ENCODE data around the gene MAP2K6. TPM values are rescaled to one million over a fixed set of nuclear protein-coding genes. Genes with fewer than 3 reads are reported as not detected.

MAP2K6 gene
- polyA plus RNA-seq, 1 of the 3 experiments (the other 2 are of a cell fraction) = 6.7 TPM

DNA sequence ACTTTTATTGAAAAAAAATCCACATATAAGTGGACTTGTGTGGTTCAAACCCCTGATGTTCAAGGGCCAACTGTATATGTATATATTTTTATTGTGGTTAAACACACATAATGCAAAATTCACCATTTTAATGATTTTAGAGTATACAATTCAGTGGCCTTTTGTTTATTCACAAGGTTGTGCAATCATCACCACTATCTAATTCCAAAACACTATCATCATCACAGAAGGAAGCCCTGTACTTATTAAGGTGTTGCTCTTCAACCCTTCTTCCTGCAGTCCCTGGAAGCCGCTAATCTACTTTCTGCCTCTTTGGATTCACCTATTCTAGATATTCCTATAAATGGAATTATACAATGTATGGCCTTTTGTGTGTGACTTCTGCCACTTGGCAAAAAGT, 23.0 kb downstream of the MAP2K6 start:
- Histone ChIP-seq H3K4me1 (ENCODE audit: control insufficient read depth in 1 of 2, insufficient read depth in 2 of 2, low read depth in 1 of 2, low read length in 1 of 2) (peaks cover 7 to 11% of the 10 kb centered on the region in 2 experiments; a peak in 3 of 4 replicates), H3F3A (replicated peaks; ENCODE audit: insufficient read depth) (no peaks in the 10 kb centered on the region), H3K9me2 (no peaks in the 10 kb centered on the region), H3K4me2 (no peak overlapping the region), H3K9ac (no peak overlapping the region), H3K79me2 (ENCODE audit: insufficient read depth) (no peaks in the 10 kb centered on the region), H3K27me3 (ENCODE audit: insufficient read depth) (no peaks in the 10 kb centered on the region), H2AFZ (ENCODE audit: low read depth) (no peak overlapping the region), H4K20me1 (ENCODE audit: insufficient read depth) (no peaks in the 10 kb centered on the region), H3K4me3 (ENCODE audit: low read depth in 2 of 2, low read length in 1 of 2) (no peak overlapping the region), H3K9me3 (0 out of 2 replicates have a peak, but pooled peaks cover 4% of the 10 kb centered on the region), H3K27ac (ENCODE audit: low read depth in 2 of 2, low read length in 1 of 2) (no peak overlapping the region), H3K36me3 (replicated peaks in 1 of 2; ENCODE audit: control insufficient read depth in 1 of 2, insufficient read depth in 2 of 2, low read length in 1 of 2) (no peaks in the 10 kb centered on the region)
- CTCF ChIA-PET = interaction anchor here (0.6 to 1.5 kb wide), 2 partner anchors 15 to 19 kb away, joined by 3 to 5 read pairs; no protein-coding TSS in a partner anchor
- no peak for TF ChIP-seq EP300 (IDR thresholded peaks at IDR 0.05; ENCODE audit: borderline replicate concordance in 1 of 2, low read depth in 1 of 2, low read length in 1 of 2)
- TF ChIP-seq SMC3 (IDR thresholded peaks at IDR 0.05; ENCODE audit: low read depth, low read length) = no peak
- TF ChIP-seq NFIC (IDR thresholded peaks at IDR 0.05; ENCODE audit: borderline replicate concordance) = no peak
- TF ChIP-seq NRF1 (IDR thresholded peaks at IDR 0.05; ENCODE audit: low read depth, low read length) = no peak
- no peak for TF ChIP-seq CHD2 (IDR thresholded peaks at IDR 0.05; ENCODE audit: low read length, partially characterized antibody)
- no peak for TF ChIP-seq FOSL2 (IDR thresholded peaks at IDR 0.05; ENCODE audit: borderline replicate concordance, low read depth)
- TF ChIP-seq, protein P1, sequence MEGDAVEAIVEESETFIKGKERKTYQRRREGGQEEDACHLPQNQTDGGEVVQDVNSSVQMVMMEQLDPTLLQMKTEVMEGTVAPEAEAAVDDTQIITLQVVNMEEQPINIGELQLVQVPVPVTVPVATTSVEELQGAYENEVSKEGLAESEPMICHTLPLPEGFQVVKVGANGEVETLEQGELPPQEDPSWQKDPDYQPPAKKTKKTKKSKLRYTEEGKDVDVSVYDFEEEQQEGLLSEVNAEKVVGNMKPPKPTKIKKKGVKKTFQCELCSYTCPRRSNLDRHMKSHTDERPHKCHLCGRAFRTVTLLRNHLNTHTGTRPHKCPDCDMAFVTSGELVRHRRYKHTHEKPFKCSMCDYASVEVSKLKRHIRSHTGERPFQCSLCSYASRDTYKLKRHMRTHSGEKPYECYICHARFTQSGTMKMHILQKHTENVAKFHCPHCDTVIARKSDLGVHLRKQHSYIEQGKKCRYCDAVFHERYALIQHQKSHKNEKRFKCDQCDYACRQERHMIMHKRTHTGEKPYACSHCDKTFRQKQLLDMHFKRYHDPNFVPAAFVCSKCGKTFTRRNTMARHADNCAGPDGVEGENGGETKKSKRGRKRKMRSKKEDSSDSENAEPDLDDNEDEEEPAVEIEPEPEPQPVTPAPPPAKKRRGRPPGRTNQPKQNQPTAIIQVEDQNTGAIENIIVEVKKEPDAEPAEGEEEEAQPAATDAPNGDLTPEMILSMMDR (IDR thresholded peaks at IDR 0.05) = no peak
- WGBS (ENCODE audit: low lambda C conversion rate) = 100% methylated on average over 1 of the region's 1 CpG
- POLR2A ChIA-PET = no interaction called here
- DNase-seq = no peak

DNA sequence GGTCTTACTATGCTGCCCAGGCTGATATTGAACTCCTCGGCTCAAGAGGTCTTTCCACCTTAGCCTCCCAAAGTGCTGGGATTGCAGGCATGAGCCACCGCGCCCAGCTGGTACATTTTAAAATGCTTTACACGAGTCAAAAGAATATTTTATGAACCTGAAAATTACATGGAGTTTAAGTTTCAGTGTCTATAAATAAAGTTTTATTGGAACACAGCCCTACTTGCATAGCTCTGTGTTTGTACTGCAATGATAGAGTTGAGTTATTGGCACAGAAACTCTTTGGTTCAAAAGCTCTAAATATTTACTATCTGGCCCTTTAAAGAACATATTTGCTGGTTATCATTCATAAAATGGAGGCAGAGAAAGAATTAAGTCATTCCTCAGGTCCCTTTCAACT, 24.3 kb downstream of the MAP2K6 start:
- Histone ChIP-seq H3K79me2 (ENCODE audit: insufficient read depth) (no peaks in the 10 kb centered on the region), H3K4me3 (ENCODE audit: low read depth in 2 of 2, low read length in 1 of 2) (no peak overlapping the region), H3K27ac (ENCODE audit: low read depth in 2 of 2, low read length in 1 of 2) (no peak overlapping the region), H3K36me3 (replicated peaks in 1 of 2; ENCODE audit: control insufficient read depth in 1 of 2, insufficient read depth in 2 of 2, low read length in 1 of 2) (no peaks in the 10 kb centered on the region), H3F3A (replicated peaks; ENCODE audit: insufficient read depth) (no peaks in the 10 kb centered on the region), H3K27me3 (ENCODE audit: insufficient read depth) (no peaks in the 10 kb centered on the region), H3K9me3 (0 out of 2 replicates have a peak, but pooled peaks cover 4% of the 10 kb centered on the region), H3K4me2 (no peak overlapping the region), H3K9me2 (no peaks in the 10 kb centered on the region), H3K9ac (no peak overlapping the region), H2AFZ (ENCODE audit: low read depth) (no peak overlapping the region), H3K4me1 (ENCODE audit: control insufficient read depth in 1 of 2, insufficient read depth in 2 of 2, low read depth in 1 of 2, low read length in 1 of 2) (peaks cover 7 to 11% of the 10 kb centered on the region in 2 experiments; a peak in 3 of 4 replicates), H4K20me1 (ENCODE audit: insufficient read depth) (no peaks in the 10 kb centered on the region)
- ChIA-PET POLR2A (no interaction called here), CTCF (interaction anchor here (0.9 to 1.5 kb wide), 2 partner anchors 12 to 14 kb away, joined by 3 to 5 read pairs; no protein-coding TSS in a partner anchor)
- TF ChIP-seq FOSL2 (IDR thresholded peaks at IDR 0.05; ENCODE audit: borderline replicate concordance, low read depth) (no peak), RCOR1 (IDR thresholded peaks at IDR 0.05; ENCODE audit: low read length) (no peak), ELF1 (IDR thresholded peaks at IDR 0.05) (no peak), GABPA (IDR thresholded peaks at IDR 0.05; ENCODE audit: low read depth) (no peak), RXRA (IDR thresholded peaks at IDR 0.05; ENCODE audit: borderline replicate concordance, low read depth) (no peak), RFX5 (IDR thresholded peaks at IDR 0.05; ENCODE audit: low read length) (no peak)
- TF ChIP-seq, protein P2, sequence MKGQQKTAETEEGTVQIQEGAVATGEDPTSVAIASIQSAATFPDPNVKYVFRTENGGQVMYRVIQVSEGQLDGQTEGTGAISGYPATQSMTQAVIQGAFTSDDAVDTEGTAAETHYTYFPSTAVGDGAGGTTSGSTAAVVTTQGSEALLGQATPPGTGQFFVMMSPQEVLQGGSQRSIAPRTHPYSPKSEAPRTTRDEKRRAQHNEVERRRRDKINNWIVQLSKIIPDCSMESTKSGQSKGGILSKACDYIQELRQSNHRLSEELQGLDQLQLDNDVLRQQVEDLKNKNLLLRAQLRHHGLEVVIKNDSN (IDR thresholded peaks at IDR 0.05; ENCODE audit: borderline replicate concordance, low read depth) = no peak
- TF ChIP-seq, protein P3, sequence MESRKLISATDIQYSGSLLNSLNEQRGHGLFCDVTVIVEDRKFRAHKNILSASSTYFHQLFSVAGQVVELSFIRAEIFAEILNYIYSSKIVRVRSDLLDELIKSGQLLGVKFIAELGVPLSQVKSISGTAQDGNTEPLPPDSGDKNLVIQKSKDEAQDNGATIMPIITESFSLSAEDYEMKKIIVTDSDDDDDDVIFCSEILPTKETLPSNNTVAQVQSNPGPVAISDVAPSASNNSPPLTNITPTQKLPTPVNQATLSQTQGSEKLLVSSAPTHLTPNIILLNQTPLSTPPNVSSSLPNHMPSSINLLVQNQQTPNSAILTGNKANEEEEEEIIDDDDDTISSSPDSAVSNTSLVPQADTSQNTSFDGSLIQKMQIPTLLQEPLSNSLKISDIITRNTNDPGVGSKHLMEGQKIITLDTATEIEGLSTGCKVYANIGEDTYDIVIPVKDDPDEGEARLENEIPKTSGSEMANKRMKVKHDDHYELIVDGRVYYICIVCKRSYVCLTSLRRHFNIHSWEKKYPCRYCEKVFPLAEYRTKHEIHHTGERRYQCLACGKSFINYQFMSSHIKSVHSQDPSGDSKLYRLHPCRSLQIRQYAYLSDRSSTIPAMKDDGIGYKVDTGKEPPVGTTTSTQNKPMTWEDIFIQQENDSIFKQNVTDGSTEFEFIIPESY (IDR thresholded peaks at IDR 0.05; ENCODE audit: borderline replicate concordance, low read depth) = no peak
- TF ChIP-seq, protein P4, sequence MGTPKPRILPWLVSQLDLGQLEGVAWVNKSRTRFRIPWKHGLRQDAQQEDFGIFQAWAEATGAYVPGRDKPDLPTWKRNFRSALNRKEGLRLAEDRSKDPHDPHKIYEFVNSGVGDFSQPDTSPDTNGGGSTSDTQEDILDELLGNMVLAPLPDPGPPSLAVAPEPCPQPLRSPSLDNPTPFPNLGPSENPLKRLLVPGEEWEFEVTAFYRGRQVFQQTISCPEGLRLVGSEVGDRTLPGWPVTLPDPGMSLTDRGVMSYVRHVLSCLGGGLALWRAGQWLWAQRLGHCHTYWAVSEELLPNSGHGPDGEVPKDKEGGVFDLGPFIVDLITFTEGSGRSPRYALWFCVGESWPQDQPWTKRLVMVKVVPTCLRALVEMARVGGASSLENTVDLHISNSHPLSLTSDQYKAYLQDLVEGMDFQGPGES (IDR thresholded peaks at IDR 0.05; ENCODE audit: low read depth, low read length) = no peak
- WGBS (ENCODE audit: low lambda C conversion rate) = 79% methylated on average over 4 of the region's 4 CpGs
- no peak for DNase-seq
